Caco-2 (cell line): ENCODE results near the gene ALK. TPM values are rescaled to one million over a fixed set of nuclear protein-coding genes. Genes with fewer than 3 reads are reported as not detected.

Source experiments
- BruUV-seq: library from RNA; stranded (reverse); fragments of 400-500 nt; replicated peaks from 2 replicates; lab custom pipeline; 2021; lab: Mats Ljungman, UMichigan
- CTCF ChIA-PET: fragments of 300-600 bp; sonication (Branson Sonifier 250); formaldehyde crosslinking; loops from one replicate; lab custom pipeline; 2022; ENCODE audit warnings: antibody characterized with exemption; lab: Charles Lee
- POLR2A ChIA-PET: fragments of 300-600 bp; sonication (Branson Sonifier 250); formaldehyde crosslinking; loops from one replicate; lab custom pipeline; 2022; ENCODE audit warnings: antibody characterized with exemption; lab: Charles Lee
- DNase-seq, 2 experiments: peaks; one replicate each; pipeline versions ENCODE4 v3.0.0 to v3.0.0-alpha.2; 2020 to 2022
- H3K27me3 ChIP-seq: replicated peaks from 2 replicates; pipeline ENCODE4 v1.6.0; 2011; ENCODE audit warnings: low read length; ENCODE audit not compliant: control insufficient read depth, insufficient read depth
- H3K36me3 ChIP-seq: 2 replicates; pipeline ENCODE4 v1.5.1; 2011; ENCODE audit warnings: low read length; ENCODE audit not compliant: control insufficient read depth, insufficient read depth
- H3K4me1 ChIP-seq: fragments of 250-450 bp; sonication (Bioruptor Pico); 2 replicates; pipeline ENCODE4 v1.5.1; 2020; ENCODE audit warnings: mild to moderate bottlenecking
- H3K4me3 ChIP-seq: 2 replicates; pipeline ENCODE4 v1.5.1; 2011; ENCODE audit warnings: low read depth, mild to moderate bottlenecking, control low read depth, low read length
- H3K9me3 ChIP-seq: fragments of 250-450 bp; sonication (Bioruptor Pico); 2 replicates; pipeline ENCODE4 v1.5.1; 2020; ENCODE audit warnings: mild to moderate bottlenecking, moderate library complexity
- H3K27ac Mint-ChIP-seq: one replicate; pipeline ENCODE4 v1.8.0; 2022; ENCODE audit warnings: mixed read lengths; ENCODE audit not compliant: unreplicated experiment
- H3K27me3 Mint-ChIP-seq: one replicate; pipeline ENCODE4 v1.8.0; 2022; ENCODE audit warnings: mixed read lengths; ENCODE audit not compliant: insufficient read depth, unreplicated experiment
- H3K36me3 Mint-ChIP-seq: one replicate; pipeline ENCODE4 v1.8.0; 2022; ENCODE audit warnings: mild to moderate bottlenecking, mixed read lengths; ENCODE audit not compliant: insufficient read depth, unreplicated experiment
- H3K4me1 Mint-ChIP-seq: one replicate; pipeline ENCODE4 v1.8.0; 2022; ENCODE audit warnings: low read depth, mixed read lengths; ENCODE audit not compliant: unreplicated experiment
- H3K4me3 Mint-ChIP-seq: one replicate; pipeline ENCODE4 v1.8.0; 2022; ENCODE audit warnings: mild to moderate bottlenecking, moderate library complexity, mixed read lengths; ENCODE audit not compliant: unreplicated experiment
- H3K9me3 Mint-ChIP-seq: one replicate; pipeline ENCODE4 v1.8.0; 2022; ENCODE audit warnings: mixed read lengths; ENCODE audit not compliant: unreplicated experiment
- intact Hi-C: fragments of 100-400 bp; cut with micrococcal nuclease; formaldehyde crosslinking; loops from one replicate; pipeline ENCODE4 v1.10.0; 2022; ENCODE audit not compliant: unreplicated experiment
- total RNA-seq: library from RNA; stranded (reverse); gene quantifications from 2 replicates; pipeline ENCODE4 v1.2.3, GENCODE V29; 2022
- TF ChIP-seq, protein P1 (sequence below), 2 experiments: fragments of 200-600 bp in 1 of 2; IDR thresholded peaks; 1 replicate in 1 of 2; 2 replicates in 1 of 2; pipeline versions ENCODE4 v1.5.1 to v1.8.0; 2011 to 2022; ENCODE audit warnings: antibody characterized with exemption in 1 of 2, control low read depth in 1 of 2, inconsistent platforms in 1 of 2, low read depth in 1 of 2, low read length in 1 of 2, mild to moderate bottlenecking in 1 of 2, moderate library complexity in 1 of 2; ENCODE audit not compliant: insufficient read depth in 1 of 2, severe bottlenecking in 1 of 2, unreplicated experiment in 1 of 2

Gene ALK
- total RNA-seq, 1 experiment from 2014 or later, result 0.11 TPM

DNA sequence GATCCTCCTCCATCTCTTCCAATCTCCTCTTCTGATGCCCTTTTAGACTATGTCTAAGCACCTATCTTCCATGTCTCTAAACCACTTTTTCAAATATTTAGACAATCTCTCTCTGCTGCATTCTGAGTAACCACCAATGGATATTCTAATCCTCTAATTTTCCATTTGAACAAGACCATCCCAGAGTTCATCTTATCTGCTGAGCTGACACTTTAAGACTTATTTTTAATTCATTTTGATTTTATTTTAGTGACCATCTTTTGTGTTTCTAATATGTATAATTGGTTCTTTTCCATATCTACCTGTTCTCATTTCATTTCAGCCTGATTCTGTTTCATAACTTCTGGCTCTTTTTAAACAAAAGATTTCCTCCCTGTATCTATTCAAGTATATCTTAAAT, 436.3 kb downstream of the ALK start:
- TF ChIP-seq, protein P1, sequence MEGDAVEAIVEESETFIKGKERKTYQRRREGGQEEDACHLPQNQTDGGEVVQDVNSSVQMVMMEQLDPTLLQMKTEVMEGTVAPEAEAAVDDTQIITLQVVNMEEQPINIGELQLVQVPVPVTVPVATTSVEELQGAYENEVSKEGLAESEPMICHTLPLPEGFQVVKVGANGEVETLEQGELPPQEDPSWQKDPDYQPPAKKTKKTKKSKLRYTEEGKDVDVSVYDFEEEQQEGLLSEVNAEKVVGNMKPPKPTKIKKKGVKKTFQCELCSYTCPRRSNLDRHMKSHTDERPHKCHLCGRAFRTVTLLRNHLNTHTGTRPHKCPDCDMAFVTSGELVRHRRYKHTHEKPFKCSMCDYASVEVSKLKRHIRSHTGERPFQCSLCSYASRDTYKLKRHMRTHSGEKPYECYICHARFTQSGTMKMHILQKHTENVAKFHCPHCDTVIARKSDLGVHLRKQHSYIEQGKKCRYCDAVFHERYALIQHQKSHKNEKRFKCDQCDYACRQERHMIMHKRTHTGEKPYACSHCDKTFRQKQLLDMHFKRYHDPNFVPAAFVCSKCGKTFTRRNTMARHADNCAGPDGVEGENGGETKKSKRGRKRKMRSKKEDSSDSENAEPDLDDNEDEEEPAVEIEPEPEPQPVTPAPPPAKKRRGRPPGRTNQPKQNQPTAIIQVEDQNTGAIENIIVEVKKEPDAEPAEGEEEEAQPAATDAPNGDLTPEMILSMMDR (IDR thresholded peaks at IDR 0.05; ENCODE audit: insufficient read depth in 1 of 2, low read depth in 1 of 2, low read length in 1 of 2, severe bottlenecking in 1 of 2, unreplicated experiment in 1 of 2), result no peak
- POLR2A ChIA-PET, result no interaction called here
- H3K27me3 ChIP-seq, result no peaks in the 10 kb centered on the region
- H3K36me3 ChIP-seq, result no peaks in the 10 kb centered on the region
- peaks cover 17% of the 10 kb centered on the region for H3K27me3 Mint-ChIP-seq
- BruUV-seq, result no TSS peak
- no peak overlapping the region for H3K4me3 Mint-ChIP-seq
- H3K36me3 Mint-ChIP-seq, result no peaks in the 10 kb centered on the region
- no peaks in the 10 kb centered on the region for H3K4me1 Mint-ChIP-seq
- no peaks in the 10 kb centered on the region for H3K4me1 ChIP-seq
- DNase-seq, result no peak
- intact Hi-C loops, result no loop called here
- no peak overlapping the region for H3K4me3 ChIP-seq
- H3K9me3 Mint-ChIP-seq, result peaks cover 9% of the 10 kb centered on the region
- CTCF ChIA-PET, result no interaction called here
- no peaks in the 10 kb centered on the region; the same call in 1 of the 2 replicates for H3K9me3 ChIP-seq
- no peak overlapping the region for H3K27ac Mint-ChIP-seq

DNA sequence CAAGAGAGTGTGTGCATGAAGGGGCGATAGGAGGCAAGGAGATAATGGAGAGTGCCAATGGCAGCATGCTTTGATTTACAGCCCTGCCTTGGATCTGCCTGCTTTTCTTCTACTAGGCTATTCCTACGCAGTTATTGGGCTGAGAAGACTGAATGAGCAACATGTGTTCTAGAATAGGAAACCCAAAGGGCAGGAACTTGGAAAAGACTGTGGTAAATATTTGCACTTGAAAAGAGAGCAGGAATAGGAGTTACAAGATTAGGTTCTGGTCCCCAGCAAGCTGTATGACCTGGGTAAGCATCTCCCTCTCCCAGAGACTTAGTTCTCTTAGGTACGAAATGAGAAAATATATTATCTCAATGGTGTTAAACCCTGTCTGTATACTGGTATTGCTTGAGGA, 438.5 kb downstream of the ALK start:
- Mint-ChIP-seq H3K4me3 (no peak overlapping the region), H3K9me3 (peaks cover 9% of the 10 kb centered on the region), H3K27ac (no peak overlapping the region), H3K36me3 (no peaks in the 10 kb centered on the region), H3K4me1 (no peaks in the 10 kb centered on the region), H3K27me3 (peaks cover 25% of the 10 kb centered on the region)
- DNase-seq, result no peak
- no peak overlapping the region for H3K4me3 ChIP-seq
- intact Hi-C loops, result no loop called here
- H3K27me3 ChIP-seq, result no peaks in the 10 kb centered on the region
- no peaks in the 10 kb centered on the region; the same call in 1 of the 2 replicates for H3K9me3 ChIP-seq
- TF ChIP-seq, protein P1 (IDR thresholded peaks at IDR 0.05; ENCODE audit: insufficient read depth in 1 of 2, low read depth in 1 of 2, low read length in 1 of 2, severe bottlenecking in 1 of 2, unreplicated experiment in 1 of 2), result no peak
- no TSS peak for BruUV-seq
- H3K4me1 ChIP-seq, result no peaks in the 10 kb centered on the region
- no peaks in the 10 kb centered on the region for H3K36me3 ChIP-seq
- POLR2A ChIA-PET, result no interaction called here
- CTCF ChIA-PET, result no interaction called here

DNA sequence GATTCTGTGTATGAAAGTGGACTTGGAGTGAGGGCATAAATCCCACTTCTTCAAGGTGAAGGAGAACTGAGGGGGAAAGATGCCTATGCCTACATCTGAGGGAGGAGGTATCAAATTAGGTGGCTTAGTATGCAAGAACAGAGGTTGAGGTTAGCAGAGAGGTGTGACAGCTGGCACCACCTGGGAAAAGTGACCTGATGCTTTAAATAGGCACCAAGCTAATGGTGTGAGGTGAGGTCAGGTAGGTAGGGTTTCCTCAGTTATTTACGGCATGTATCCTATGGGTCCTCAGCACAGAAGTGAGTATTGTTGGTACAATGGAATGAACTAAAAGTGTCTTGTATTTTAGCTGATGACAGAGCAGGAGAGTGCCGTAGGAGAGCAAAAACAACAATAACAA, 439.0 kb downstream of the ALK start:
- Mint-ChIP-seq H3K27me3 (peaks cover 25% of the 10 kb centered on the region), H3K4me3 (no peak overlapping the region), H3K4me1 (no peaks in the 10 kb centered on the region), H3K36me3 (no peaks in the 10 kb centered on the region), H3K27ac (no peak overlapping the region), H3K9me3 (peaks cover 9% of the 10 kb centered on the region)
- no peaks in the 10 kb centered on the region; the same call in 1 of the 2 replicates for H3K9me3 ChIP-seq
- H3K27me3 ChIP-seq, result no peaks in the 10 kb centered on the region
- intact Hi-C loops, result no loop called here
- BruUV-seq, result no TSS peak
- CTCF ChIA-PET, result no interaction called here
- DNase-seq, result no peak
- no peaks in the 10 kb centered on the region for H3K4me1 ChIP-seq
- TF ChIP-seq, protein P1 (IDR thresholded peaks at IDR 0.05; ENCODE audit: insufficient read depth in 1 of 2, low read depth in 1 of 2, low read length in 1 of 2, severe bottlenecking in 1 of 2, unreplicated experiment in 1 of 2), result no peak
- no peak overlapping the region for H3K4me3 ChIP-seq
- no peaks in the 10 kb centered on the region for H3K36me3 ChIP-seq
- POLR2A ChIA-PET, result no interaction called here
